Measurements from ENCODE around the gene RALGPS1.

The RALGPS1 gene

DNA sequence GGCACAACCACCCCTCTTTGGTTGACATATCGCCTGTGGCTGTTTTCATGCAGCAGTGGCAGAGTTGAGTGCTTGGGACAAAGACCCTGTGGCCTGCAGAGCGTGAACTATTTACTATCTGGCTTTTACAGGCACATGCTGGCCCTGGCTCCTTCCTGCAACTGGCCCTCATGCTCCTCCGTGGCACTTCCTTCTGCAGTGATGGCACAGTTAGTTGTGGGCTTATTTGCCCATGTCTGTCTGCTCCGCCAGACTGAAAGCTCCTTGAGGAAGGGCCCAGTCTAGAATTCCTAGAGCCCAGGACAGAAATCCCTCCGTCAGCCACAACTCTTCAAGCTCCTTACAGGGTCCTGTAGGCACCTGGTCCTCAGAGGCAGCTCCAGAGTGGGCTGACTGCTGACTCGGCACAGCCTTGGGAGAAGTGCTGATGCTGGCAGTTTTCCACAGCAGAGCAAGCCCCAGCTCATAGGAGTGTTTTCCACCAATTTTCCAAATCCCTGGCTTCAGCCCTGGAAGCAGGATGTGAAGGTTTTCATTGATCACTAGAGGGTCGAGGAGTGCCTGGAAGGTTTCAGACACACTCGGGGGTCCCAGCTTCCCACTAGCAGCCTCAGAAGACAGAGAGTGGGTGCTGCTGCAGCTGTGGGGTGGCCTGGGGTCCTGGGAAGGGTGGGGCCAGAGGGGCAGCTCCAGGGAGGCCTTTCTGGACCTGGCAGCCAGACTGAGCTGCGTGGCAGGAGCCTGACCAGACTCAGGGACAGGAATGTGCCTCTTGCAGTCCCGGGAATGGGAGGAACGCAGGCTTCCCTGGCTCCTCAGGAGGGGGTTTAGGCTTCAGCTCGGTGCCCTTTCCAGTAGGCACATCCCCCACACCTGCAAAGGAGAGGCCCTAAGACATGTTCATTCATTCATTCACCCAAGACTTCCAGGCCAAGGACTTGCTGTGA, 264.4 kb downstream of the RALGPS1 start:
- DNase-seq: no peak

DNA sequence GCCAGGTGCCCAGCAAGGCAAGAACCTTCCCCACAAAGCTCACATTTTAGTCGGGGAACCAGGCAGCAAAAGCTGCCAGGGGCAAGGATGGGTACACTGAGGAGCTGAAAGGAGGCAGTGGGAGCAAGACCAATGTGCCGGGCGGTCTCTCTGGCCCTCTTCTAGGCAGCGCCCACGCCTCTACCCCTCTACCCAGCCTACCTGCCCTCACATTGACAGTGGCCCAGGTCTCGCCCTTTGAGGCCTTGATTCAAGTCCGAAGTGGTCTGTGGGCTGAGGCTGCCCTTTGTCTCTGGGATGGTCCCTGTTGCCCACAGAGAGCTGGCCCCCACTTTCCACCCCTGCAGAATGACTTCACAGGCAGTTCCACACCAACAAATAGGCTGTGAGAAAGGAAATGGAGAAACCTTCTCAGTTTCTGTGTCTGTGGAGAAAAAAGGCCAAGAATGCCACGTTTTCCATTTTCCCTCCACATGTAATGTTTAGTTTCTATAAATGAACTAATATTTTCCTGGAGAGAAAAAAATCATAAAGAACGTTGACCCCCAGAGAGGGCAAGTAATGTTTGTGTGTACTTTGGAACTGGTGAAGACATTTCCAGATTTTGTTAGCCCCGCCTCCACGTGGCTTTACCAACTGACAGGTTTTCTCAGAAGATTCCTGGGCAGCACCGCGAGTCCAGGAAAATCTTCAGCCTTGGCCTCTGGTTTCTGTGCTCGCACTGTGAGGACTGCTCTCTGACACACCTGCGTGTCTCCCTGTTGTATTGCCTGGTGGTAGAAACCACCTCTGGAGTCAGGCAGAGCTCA, 265.3 kb downstream of the RALGPS1 start:
- no peak for DNase-seq

DNA sequence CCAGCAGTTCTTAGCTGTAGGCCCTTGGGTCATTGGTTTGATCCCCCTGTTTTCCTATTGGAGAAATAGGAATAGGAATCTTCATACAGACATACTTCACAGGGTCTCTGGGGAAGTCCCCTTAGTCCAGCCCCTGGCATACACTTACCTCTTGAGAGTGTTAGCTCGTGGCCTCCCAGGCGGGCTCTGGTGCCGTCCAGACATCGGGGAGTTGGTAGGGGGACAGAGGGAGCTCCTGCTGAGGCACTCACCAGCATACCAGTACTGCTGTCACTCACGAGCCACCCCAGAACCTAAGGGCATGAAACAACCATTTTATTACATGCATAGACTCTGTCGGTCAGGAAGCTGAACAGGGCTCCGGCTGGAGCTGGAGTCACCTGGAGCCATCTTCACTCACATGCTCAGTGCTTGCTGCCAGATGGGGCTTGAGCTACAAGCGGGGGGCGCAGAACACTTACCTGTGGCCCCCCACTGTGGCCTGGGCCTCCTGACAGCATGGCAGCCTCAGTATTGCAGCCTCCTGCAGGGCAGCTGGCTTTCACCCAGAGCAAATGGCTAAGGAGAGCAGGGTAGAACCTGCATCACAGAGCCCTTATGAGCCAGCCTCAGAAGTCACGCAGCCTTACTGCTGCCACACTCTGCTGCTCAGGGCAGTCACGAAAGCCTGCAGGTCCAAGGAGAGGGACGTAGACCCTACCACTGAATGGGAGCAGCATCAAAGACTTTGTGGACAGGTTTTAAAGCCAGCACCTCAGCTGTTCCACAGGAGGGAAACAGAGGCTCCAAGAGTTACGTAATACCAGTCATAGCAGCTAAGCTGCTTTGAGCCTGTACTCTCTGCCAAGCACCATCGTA, 266.1 kb downstream of the RALGPS1 start:
- no peak for DNase-seq

DNA sequence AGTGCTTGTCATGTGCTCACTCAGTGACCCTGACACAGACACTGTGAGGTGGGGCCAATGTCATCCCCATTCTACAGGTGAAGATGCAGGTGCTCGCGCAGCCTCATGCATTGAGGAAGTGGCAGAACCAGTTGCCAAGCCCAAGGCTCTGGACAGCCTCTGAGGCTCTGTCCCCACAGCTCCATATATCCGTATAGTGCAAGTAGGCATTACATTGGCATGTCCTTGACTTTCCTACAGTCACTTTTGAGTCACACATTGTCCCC, 266.7 kb downstream of the RALGPS1 start:
- no peak for DNase-seq

DNA sequence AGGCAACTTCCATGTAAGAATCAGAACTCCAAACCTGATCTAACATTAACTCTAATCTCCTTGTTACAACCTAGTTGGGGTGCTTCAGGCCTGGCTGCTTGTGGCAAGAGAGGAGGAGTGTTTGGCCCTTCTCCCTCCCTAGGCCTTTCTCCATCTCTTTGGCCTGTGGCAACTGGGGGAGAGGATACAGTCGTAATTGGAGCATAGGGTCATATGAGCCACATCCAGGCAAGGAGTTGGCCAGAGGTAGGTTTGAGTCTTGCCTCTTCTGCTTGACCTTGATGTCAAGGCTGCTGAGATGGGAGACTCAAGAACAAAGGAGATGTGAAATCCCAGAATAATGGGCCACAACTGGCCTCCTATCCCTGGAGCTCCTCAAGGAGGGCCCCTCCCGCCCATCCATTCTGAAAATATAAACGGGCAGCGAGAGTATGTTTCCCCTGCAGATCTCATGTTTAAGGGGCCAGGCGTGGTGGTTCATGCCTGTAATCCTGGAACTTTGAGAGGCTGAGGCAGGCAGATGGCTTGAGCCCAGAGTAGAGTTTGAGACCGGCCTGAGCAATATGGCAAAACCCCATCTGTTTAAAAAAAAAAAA, 267.1 kb downstream of the RALGPS1 start:
- no peak for DNase-seq

DNA sequence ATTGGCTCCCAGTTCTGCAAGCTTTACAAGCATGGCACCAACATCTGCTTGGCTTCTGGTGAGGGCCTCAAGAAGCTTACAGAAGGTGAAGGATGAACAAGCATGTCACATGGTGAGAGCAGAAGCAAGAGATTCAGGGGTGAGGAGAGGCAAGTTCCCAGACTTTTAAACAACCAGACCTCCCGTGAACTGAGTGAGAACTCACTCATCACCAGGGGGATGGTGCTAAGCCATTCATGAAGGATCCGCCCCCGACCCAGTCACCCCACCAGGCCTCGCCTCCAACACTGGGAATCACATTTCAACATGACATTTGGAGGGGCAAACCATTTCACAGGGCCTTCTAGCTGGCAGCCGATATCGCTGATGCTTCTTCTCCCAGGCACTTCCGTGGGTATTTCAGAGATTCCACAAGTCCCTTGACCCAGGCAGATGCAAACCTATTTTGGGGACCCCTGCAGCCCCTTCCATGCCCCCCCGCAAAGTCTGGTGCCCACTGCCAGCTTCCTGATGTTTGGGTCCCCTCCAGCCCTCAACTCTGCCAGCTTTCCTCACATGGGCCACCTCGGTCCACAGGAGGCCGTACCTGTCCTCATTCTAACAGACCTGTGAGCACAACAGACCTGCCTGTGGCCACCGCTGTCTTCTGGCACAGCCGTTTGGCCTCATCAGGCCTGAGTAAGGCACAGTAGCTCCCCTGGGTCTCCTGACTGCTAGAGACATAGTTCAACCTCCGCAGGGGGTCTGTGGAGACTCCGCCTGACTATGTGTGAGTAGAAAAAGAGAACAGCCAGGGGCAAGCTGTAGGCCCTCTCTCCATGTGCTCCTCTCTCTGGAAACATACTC, 268.5 kb downstream of the RALGPS1 start:
- no peak for DNase-seq

DNA sequence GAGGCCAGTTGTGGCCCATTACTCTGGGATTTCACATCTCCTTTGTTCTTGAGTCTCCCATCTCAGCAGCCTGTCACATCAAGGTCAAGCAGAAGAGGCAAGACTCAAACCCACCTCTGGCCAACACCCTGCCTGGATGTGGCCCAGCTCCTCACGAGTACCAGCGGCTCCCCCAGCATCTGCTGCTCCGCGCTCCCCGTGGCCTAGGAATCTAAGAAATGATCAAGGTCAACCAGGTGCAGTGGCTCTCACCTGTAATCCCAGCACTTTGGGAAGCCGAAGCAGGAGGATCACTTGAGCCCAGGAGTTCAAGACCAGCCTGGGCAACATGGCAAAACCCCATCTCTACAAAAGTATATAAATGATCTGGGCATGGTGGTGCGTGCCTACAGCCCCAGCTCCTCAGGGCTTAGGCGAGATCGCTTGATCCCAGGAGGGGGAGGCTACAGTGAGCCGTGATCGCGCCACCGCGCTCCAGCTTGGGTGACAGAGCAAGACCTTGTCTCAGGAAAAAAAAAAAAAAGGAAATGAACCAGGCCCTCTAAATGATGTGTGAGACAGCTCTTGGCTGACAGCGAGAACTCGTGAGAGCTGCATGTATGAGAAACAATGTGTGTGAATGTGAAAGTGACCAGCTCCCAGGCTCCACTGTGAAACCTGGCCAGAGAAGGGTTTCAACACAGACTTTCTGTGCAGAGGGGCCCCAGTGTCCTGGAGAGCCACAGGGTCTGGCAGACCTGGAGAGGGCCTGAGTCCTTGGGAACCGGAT, 269.4 kb downstream of the RALGPS1 start:
- no peak for DNase-seq

DNA sequence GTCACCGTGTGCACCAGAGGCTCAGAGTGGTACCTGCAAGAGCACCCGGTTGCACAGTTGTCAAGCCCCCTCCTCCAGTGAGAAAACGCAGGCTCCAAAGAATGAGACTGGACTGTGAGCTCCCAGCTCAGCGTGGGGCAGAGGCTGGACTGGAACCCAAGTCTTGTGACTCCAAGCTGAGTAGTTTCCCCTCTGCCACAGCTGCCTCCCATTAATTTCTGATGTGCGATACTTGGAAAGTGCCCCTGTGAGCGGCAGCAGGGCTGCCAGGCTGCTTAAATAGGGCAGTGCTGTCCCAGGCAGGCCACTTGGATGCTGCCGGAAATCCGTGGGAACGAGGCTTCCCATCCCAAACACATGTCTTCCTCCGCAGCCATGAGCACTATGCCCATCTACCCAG, 270.1 kb downstream of the RALGPS1 start:
- no peak for DNase-seq

DNA sequence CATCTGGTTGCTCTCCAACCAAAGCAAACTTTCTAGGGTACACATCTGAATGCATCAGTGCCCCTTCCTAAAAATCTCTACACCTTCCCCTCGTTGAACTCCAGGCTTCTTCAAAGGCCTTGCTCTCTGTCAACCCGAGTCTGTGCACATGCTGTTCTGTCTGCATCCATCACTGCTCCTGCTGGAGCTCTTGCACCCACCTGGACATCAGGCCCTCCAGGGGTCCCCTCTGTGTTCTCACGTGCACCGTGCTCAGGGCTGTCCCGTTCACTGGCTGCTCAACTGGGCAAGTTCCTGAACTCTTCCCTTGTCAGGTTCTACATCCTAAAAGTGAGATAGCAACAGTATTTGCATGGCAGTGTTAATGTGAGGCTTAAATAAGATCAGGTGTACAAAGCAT, 270.6 kb downstream of the RALGPS1 start:
- no peak for DNase-seq

DNA sequence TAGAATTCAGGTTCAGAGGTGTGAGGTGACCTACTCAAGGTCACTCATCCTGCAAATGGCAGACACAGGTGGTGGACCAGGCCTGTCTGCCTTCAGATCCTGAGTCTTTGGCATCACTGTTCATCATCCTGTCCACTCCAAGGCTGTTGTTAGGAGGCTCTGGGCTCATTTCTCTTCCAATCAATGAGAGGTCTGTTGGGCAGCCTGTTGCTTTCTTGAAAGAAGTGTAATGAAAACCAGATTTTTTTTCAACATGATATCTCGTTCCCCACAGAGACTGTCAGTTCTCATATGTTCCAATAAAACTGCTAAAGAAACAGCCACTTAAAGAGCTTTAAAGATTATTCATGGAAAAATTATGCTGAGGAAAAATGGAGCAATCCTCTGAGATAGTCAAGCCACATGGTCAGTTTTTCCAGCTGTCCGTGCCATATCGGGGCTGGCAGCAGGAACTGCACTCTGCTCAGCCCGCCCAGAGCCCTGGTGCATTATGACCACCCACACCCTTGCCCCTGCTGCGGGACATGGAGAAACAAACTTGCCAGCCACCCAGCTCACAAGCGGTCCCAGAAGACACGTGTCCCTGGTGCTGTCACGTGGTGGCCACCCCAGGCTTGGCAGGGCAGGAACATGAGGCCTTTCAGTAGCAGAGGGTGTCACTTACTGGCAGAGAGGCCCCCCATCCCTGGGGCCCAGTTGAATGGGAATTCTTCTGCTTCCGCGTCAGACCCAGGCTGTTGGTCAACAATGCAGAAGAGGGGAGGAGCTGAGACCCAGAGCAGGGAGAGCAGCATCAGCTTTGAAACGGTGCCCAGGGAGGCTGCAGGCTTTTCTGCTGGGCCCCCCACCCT, 271.6 kb downstream of the RALGPS1 start:
- no peak for DNase-seq

DNA sequence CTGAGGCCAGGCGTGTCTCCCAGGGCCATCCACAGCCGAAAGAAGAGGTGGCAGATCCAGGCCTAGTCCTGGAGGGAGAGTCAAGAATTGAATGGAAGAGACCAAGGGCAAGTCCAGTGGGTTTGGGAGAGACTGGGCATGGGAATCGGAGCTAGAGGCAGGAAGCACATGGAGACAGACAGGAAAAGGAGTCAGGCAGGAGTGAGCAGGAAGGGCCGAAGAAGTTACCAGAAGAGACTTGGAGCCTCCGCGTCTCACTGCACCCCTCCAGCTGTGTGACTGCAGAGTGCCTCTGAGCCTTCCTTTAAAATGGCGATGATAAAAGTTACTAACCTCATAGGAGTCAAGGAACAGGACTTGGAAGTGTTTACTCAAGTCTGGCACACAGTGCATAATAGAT, 272.2 kb downstream of the RALGPS1 start:
- no peak for DNase-seq

DNA sequence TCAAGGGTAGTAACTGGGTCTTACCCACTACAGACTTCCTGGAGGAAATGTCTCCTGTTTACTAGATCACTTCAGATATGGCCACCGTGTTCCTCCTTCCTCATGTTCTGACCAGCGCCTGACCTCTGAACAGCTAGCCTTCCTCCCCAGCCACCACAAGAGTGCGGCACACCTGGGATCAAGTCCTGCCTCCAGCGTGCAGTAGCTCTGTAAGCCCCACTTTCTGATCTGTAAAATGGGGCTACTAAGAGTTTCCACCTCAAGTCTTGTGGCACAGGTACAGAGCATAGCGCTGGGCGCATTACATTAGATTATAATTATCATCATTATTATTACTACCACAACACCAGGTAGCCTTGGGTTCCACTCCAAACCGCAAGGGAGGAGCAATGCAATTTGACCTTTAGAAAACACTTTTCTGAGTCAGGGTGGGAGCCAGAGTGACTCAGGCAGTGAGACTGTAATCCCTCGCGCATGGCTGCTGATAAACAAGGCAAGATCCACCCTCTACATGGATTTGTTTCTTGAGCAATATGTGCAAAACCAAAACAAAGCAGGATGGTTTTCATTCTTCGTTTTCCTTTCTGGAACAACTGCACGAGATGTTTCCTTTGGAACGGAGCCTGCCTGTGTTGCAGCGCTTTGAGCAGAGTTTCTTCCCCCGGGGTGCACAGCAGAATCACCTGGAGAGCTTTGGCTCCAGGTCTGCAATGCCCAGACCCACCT, 272.8 kb downstream of the RALGPS1 start:
- DNase-seq: no peak

DNA sequence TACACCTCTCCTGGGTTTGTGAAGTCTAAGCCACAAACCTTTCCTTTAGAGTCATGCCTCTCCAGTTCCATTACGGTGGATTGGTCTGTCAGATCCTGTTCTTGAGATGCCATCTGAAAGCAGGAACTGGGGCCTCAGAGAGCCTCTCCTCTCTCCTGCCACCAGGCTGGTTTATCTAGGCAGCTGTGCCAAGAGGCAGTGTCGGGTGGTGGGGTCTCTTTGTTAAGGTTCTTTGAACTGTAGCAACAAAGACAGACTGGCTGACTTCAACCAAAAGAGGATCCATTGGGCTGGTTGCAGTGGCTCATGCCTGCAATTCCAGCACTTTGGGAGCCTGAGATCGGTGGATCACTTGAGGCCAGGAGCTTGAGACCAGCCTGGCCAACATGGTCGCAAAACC, 273.8 kb downstream of the RALGPS1 start:
- no peak for DNase-seq

DNA sequence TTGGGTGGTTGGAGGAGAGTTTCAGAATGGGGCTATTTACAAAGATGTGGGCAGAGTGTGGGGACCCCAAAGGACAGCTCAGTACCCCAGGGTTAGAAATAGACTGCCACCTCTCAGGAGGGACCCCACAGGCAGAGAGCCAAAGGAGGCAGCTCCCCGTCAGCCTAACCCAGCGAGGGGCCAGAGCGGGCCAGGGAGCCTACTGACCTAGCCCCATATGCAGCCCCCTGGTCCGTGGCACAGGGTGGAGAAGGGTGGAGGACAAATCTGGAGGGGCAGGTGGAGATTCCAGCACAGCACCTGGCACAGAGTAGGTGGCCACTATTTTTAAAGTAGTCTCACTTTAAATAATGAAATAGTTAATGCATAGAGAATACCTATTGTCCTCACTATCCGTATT, 275.0 kb downstream of the RALGPS1 start:
- no peak for DNase-seq

DNA sequence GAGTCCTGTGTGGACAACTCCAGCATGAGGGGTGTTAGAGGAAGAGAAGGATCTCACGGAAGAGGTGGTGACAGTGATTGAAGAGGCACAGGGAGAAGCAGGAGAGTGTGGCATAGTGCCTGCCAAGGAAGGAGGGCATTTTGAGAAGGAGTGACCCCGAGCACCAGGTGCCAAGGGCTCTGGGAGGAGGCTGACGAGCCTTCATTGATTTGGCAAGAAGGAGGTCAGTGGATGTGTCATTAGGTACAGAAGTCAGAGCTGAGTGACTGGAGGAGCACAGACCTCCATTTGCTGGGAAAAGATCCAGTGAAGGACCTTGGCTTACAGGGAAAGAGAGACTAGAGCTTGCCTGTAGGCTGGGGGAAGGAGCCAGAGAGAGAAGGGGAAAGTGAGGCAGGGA, 278.2 kb downstream of the RALGPS1 start:
- no peak for DNase-seq

DNA sequence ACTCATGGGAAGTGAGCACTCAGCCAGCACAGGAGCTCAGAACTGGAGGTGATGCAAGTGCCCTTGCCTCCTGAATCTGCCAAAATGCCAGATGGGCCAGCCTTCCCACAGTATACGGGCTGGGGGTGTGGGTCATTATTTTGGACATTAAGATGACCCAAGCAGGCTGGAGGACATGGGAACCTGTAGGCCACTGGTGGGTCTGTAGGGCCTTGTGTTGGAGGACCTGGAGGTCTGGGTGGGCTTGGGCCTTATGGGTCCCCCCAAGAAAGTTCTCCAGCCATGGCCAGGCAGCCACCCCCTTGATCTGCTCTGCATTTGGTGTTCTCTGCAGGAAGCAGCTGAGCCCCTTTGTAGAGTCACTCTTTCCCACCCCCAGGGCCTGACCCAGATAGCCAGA, 278.9 kb downstream of the RALGPS1 start:
- DNase-seq: no peak

DNA sequence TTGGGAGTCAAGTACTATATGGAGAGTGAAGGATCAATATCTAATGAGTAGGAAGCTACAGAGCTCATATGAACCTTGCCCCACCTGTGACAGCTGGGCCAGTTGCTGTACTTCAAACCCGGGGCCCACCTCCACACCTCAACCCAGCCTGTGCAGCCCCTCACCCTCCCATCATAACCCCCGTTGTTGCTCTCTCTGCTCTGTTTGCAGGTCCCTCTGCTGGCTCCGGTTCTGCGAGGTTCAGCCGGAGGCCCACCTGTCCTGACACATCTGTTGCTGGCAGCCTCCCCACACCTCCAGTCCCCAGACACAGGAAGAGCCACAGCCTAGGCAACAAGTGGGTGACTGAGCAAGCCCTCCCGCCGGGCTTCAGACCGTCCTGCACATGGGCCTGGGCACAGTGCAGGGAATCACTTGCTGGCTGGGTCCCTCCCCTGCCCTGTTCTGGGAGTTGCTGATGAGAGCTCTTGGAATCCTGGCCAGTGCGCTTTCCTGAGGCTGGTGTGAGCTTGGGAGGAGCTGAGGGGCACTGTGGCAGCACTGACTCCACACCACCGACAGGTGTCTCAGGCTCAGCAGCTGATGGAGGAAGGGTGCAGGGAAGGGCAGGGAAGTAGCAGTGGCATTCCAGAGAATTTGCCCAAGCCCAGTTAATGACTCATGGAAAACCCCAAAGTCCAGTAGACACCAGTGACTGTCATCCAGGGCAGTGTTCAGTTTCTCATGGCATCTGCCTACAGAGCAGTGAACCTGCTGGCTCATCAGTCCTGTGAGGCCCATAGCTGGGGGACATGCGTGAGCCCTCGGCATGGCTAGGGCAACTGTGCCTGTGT, 280.5 kb downstream of the RALGPS1 start:
- no peak for DNase-seq

DNA sequence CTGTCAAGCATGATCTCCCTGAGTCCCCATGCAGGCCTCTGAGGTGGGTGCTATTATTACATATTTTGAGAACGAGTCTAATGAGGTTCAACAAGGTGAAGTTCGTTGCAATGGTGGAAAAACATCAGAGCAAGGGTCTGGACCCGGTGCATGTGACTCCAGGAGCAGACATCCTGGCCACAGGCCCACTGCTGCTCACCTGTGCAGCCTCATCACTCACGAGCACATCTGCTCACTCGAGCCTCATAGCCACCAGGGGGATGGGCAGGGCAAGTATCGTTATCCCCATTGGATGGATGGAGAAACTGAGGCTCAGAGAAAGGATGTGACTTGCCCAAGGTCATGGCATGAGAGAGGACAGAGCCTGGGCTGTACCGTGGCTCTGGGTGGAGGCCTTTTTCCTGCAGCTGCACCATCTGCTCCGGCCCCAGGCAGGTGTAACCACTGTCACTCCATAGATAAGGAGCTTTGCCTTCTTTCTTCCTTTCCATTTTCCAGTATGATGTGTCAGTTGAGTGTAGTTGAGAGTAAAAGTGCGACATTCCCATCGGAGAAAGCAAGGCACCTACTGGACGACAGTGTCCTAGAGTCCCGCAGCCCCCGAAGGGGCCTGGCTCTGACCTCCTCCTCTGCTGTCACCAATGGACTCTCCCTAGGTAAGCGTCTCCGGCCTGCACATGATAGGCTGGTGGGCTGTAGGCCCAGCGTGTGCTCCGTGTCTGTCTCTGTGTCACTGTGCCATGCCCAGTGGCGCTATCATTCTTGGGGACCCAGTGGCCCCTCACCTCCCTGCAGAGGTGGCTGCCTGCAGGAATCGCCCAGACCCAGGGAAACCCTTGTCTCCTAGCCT, 281.6 kb downstream of the RALGPS1 start:
- DNase-seq: no peak
